B cell (primary cell): ENCODE results near the gene ITGB1. TPM values are rescaled to one million over a fixed set of nuclear protein-coding genes. Genes with fewer than 3 reads are reported as not detected.

Experiments used
- ATAC-seq: fragments of 200-7000 bp; cut with Tn5 transposase; one replicate; pipeline ENCODE4 v1.10.0; 2021; ENCODE audit warnings: low read depth, mild to moderate bottlenecking, moderate number of reproducible peaks, moderate library complexity
- CTCF ChIA-PET: fragments of 350-600 bp; sonication (Branson Sonifier 250); formaldehyde crosslinking; loops from one replicate; lab custom pipeline; 2021; ENCODE audit warnings: antibody characterized with exemption, inconsistent platforms; lab: Charles Lee
- POLR2A ChIA-PET: fragments of 350-600 bp; sonication (Branson Sonifier 250); formaldehyde crosslinking; loops from one replicate; lab custom pipeline; 2021; ENCODE audit warnings: antibody characterized with exemption; lab: Charles Lee
- DNase-seq: peaks from one replicate; pipeline ENCODE4 v3.0.0; 2013
- H2AFZ ChIP-seq: 2 replicates; pipeline ENCODE4 v1.6.1; 2012; ENCODE audit warnings: mild to moderate bottlenecking, low read depth, low read length; ENCODE audit not compliant: insufficient read depth, poor library complexity, severe bottlenecking
- H3K27ac ChIP-seq, 2 donors: 1 replicate in 1 of 2; 2 replicates in 1 of 2; pipeline ENCODE4 v1.5.1; 2012 to 2013; ENCODE audit warnings: low read length in 2 of 2, mild to moderate bottlenecking in 2 of 2, moderate library complexity in 1 of 2
- H3K27me3 ChIP-seq, 4 experiments: fragments of 200-600 bp in 1 of 4; sonication (generic) in 1 of 4; replicated peaks in 1 of 4; 1 replicate in 2 of 4; 2 replicates in 2 of 4; pipeline versions ENCODE4 v1.6.1 to v1.7.0; 2013 to 2016; ENCODE audit warnings: low read length in 3 of 4, mild to moderate bottlenecking in 2 of 4, mixed read lengths in 1 of 4, moderate library complexity in 1 of 4; ENCODE audit not compliant: insufficient read depth in 4 of 4, control insufficient read depth in 3 of 4; ENCODE audit errors: control extremely low read depth in 1 of 4
- H3K36me3 ChIP-seq, 2 experiments: replicated peaks in 1 of 2; 1 replicate in 1 of 2; 2 replicates in 1 of 2; pipeline versions ENCODE4 v1.6.1 to v1.7.1; 2013; ENCODE audit warnings: low read length in 1 of 2; ENCODE audit not compliant: insufficient read depth in 2 of 2, control insufficient read depth in 1 of 2; ENCODE audit errors: control extremely low read depth in 1 of 2, extremely low read depth in 1 of 2
- H3K4me1 ChIP-seq, 2 donors: fragments of 200-600 bp in 1 of 2; sonication (generic) in 1 of 2; 1 replicate in 1 of 2; 2 replicates in 1 of 2; pipeline versions ENCODE4 v1.5.1 to v1.6.1; 2013 to 2017; ENCODE audit warnings: low read length in 2 of 2; ENCODE audit not compliant: control insufficient read depth in 2 of 2, insufficient read depth in 2 of 2
- H3K4me2 ChIP-seq: replicated peaks from 2 replicates; pipeline ENCODE3; 2012; ENCODE audit warnings: mild to moderate bottlenecking, low read depth, low read length; ENCODE audit not compliant: poor library complexity, severe bottlenecking
- H3K4me3 ChIP-seq, 5 experiments: fragments of 200-600 bp in 1 of 5; sonication (generic) in 1 of 5; 1 replicate in 3 of 5; 2 replicates in 2 of 5; pipeline versions ENCODE4 v1.5.1 to v1.7.0; 2011 to 2016; ENCODE audit warnings: low read length in 4 of 5, mild to moderate bottlenecking in 4 of 5, low read depth in 2 of 5, control low read depth in 1 of 5, moderate library complexity in 1 of 5; ENCODE audit not compliant: insufficient read depth in 1 of 5; ENCODE audit errors: control extremely low read depth in 1 of 5, extremely low read depth in 1 of 5
- H3K79me2 ChIP-seq: fragments of 200-600 bp; sonication (generic); one replicate; pipeline ENCODE4 v1.6.0; 2016; ENCODE audit warnings: low read length; ENCODE audit not compliant: control insufficient read depth, insufficient read depth
- H3K9ac ChIP-seq: fragments of 200-600 bp; sonication (generic); 2 replicates; pipeline ENCODE4 v1.6.1; 2017; ENCODE audit warnings: mild to moderate bottlenecking, low read length, moderate library complexity
- H3K9me3 ChIP-seq, 3 donors: one replicate each; pipeline versions ENCODE4 v1.6.1 to v1.7.1; 2013; ENCODE audit warnings: low read length in 2 of 3; ENCODE audit not compliant: control insufficient read depth in 2 of 3, insufficient read depth in 1 of 3; ENCODE audit errors: control extremely low read depth in 1 of 3
- H4K20me1 ChIP-seq: 2 replicates; pipeline ENCODE4 v1.6.0; 2012; ENCODE audit warnings: mild to moderate bottlenecking, low read length; ENCODE audit not compliant: insufficient read depth, control insufficient read depth, poor library complexity, severe bottlenecking
- H3K27ac Mint-ChIP-seq: one replicate; pipeline ENCODE4 v1.8.0; 2021; ENCODE audit warnings: mixed read lengths
- H3K27me3 Mint-ChIP-seq: one replicate; pipeline ENCODE4 v1.8.0; 2021; ENCODE audit warnings: mixed read lengths
- H3K4me1 Mint-ChIP-seq: one replicate; pipeline ENCODE4 v1.8.0; 2021; ENCODE audit warnings: mixed read lengths
- H3K4me3 Mint-ChIP-seq: one replicate; pipeline ENCODE4 v1.8.0; 2021; ENCODE audit warnings: mixed read lengths
- H3K9me3 Mint-ChIP-seq: one replicate; pipeline ENCODE4 v1.8.0; 2022; ENCODE audit warnings: mixed read lengths; ENCODE audit not compliant: insufficient read depth
- CTCF ChIP-seq: fragments of 200-600 bp; IDR thresholded peaks from one replicate; pipeline ENCODE4 v1.8.0; 2022; ENCODE audit warnings: antibody characterized with exemption, mild to moderate bottlenecking
- EZH2 ChIP-seq: IDR thresholded peaks from 2 replicates; pipeline ENCODE4 v1.6.1; 2012; ENCODE audit warnings: borderline replicate concordance, low read depth, mild to moderate bottlenecking, moderate library complexity, low read length; ENCODE audit not compliant: insufficient read depth, poor library complexity, severe bottlenecking
- WGBS: methylation state at CpG from one replicate; pipeline ENCODE4 v1.1.5; 2013; ENCODE audit warnings: missing lambda C conversion rate; ENCODE audit not compliant: insufficient coverage; 5-methylcytosine and 5-hydroxymethylcytosine counted together
- intact Hi-C: fragments of 100-400 bp; cut with micrococcal nuclease; formaldehyde crosslinking; loops from one replicate; pipeline ENCODE4 v1.10.0; 2022
- polyA plus RNA-seq: library from polyadenylated mRNA; depleted of rRNA; stranded (reverse); fragments of >200 nt; gene quantifications from 2 replicates; pipeline ENCODE4 v1.2.3, GENCODE V29; 2012
- total RNA-seq, 2 donors: library from RNA; stranded (reverse); fragments of 120-200 nt in 1 of 2; gene quantifications; 1 replicate in 1 of 2; 2 replicates in 1 of 2; pipeline versions ENCODE4 v1.2.3 to v1.2.4, GENCODE V29; 2013 to 2022

ITGB1 gene
- total and polyA plus RNA-seq, 2 donors (not counting 1 experiment from before 2014, with no cell fraction given): 30.8 to 128 TPM

DNA sequence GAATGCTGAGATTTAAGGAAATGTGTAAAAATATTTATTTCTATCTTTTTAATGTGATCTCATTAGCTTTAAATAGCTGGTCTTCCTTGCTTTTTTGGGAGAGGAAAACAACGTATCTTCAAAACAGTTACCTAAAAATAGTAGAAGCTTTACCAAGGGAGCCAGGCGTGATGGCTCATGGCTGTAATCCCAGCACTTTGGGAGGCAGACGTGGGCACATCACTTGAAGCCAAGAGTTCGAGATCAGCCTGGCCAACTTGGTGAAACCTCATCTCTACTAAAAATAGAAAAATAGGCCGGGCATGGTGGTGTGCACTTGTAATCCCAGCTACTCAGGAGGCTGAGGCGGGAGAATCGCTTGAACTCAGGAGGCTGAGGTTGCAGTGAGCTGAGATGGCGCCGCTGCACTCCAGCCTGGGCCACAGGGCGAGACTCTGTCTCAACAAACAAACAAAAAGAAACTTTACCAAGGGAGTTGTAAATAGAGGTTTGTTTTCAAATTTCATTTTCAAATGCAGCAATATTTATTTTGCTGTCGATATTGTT is 48.4 kb upstream of the ITGB1 start:
- no peak for DNase-seq
- Histone ChIP-seq H2AFZ (peak overlapping the region; percentile 78), H3K9ac (peak overlapping the region; percentile 71), H3K36me3 (no peaks in the 10 kb centered on the region), H3K79me2 (no peaks in the 10 kb centered on the region), H3K9me3 (no peaks in the 10 kb centered on the region), H3K4me2 (no peak overlapping the region), H3K27ac (no peak overlapping the region), H3K4me1 (peaks cover 20 to 41% of the 10 kb centered on the region in 2 donors), H3K4me3 (peak overlapping the region in 1 of 5 experiments; percentile 88), H3K27me3 (peaks cover 0 to 6% (median 0%) of the 10 kb centered on the region in 4 experiments), H4K20me1 (no peaks in the 10 kb centered on the region)
- POLR2A ChIA-PET: no interaction called here
- WGBS: 73% methylated on average over 4 of the region's 11 CpGs
- intact Hi-C loops: loop anchor here (5.0 kb wide), 1 partner anchor 559 kb away; the partner anchor contains the start of gene CCDC7
- TF ChIP-seq CTCF: no peak
- no peak for TF ChIP-seq EZH2
- Mint-ChIP-seq H3K4me1 (peaks cover 37% of the 10 kb centered on the region), H3K27me3 (peaks cover 8% of the 10 kb centered on the region), H3K4me3 (peak overlapping the region; percentile 59), H3K27ac (peak overlapping the region; percentile 68), H3K9me3 (no peaks in the 10 kb centered on the region)
- CTCF ChIA-PET: interaction anchor here (0.9 to 2.0 kb wide), 4 partner anchors 9 to 207 kb away, joined by 3 to 5 read pairs (median 4); no protein-coding TSS in a partner anchor
- ATAC-seq: no peak
